A172 (cell line): ENCODE data around the gene IKZF2. TPM values are rescaled to one million over a fixed set of nuclear protein-coding genes. Genes with fewer than 3 reads are reported as not detected.
"Not testable (repeated sequence)": the region's sequence is repeated elsewhere in the genome, so short reads cannot be mapped to it uniquely, and the experiment has no call there.

ENCODE experiments used
- DNase-seq: peaks from one replicate; pipeline ENCODE4 v3.0.0-alpha.2; 2015; ENCODE audit warnings: low spot score
- total RNA-seq: library from RNA; depleted of rRNA; stranded (reverse); fragments of >200 nt; shearing (Covaris generic); gene quantifications from 2 replicates; pipeline ENCODE4 v1.2.3, GENCODE V29; 2014

Gene IKZF2
- total RNA-seq, 1 experiment from 2014 or later, result 1.5 TPM

DNA sequence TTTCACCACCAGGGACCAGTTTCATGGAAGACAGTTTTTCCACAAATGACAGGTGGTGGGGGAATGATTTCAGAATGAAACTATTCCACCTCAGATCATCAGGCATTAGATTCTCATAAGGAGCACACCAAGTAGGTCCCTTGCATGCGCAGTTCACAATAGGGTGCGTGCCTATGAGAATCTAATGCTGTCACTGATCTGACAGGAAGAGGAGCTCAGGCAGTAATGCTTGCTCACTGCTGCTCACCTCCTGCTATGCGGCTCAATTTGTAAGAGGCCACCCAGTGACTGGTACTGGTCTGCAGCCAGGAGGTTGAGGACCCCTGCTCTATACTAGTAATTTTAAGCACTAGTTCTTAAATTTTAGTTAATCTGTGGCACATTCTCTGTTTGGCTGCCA is 107.8 kb downstream of the IKZF2 start:
- no peak for DNase-seq

DNA sequence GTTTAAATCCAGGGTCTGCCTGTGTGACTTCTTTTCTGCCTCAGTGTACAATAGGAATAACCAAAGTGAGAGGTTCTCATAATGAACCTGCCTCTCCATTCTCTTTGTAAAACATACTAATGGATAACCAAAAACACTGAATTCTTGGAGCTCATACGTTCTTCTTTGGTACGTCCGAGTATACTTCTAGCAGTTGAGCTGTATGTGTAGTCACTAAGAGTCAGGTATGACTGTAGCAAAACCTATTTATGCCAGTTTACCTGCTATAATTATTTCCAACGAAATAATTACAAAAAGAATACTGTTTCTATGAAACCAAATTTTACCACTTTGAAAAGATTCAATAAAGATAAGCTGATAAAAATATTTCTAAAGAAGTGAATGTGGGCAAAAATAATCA is 109.2 kb downstream of the IKZF2 start:
- no peak for DNase-seq

DNA sequence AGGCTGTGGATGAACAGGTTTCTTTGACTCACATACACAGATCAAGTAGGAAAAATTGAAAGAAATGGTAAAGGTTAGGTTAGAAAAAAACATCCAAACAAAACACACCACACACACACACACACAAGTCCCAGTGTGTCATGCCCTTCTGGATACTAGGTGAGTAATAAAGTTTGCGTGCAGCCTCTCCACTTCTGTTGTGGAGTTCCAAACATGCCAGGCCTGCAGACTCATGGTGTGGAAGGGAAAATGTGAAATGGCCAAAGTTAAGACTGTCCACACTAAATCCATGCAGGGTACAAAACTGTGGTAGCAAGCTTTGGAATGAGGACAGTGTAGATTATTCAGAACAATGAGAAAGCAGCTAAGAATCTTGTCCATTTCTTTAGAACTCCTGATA is 114.6 kb downstream of the IKZF2 start:
- DNase-seq, result no peak

DNA sequence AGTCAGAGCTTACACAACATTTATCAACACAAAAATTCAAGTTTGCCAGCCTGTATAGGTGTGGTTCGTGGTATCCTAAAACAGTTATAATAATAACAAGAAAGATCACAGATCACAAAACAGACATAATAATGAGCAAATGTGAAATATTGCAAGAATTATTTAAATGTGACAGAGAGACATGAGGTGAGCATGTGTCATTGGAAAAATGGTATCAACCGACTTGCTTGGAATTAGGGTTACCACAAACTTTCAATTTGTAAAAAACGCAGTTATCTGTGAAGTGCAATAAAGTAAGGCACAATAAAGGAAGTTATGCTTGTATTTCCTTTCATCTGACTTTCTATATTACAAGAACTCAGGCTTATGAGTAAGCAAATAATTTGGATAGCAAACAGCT is 116.8 kb downstream of the IKZF2 start:
- no peak for DNase-seq

DNA sequence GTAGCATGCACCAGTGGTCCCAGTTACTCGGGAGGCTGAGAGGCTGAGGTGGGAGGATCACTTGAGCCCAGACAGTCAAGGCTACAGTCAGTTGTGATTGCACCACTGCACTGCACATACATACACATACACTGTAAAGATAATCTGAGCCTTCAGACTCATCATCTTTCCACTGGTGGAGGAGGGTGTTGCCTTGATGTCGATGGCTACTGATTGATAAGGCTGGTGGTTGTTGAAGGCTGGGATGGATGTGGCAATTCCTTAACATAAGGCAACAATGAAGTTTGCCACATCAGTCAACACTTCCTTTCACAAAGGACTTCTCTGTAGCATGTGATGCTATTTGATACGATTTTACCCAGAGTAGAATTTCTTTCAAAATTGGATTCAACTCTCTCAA is 118.8 kb downstream of the IKZF2 start:
- DNase-seq, result no peak

DNA sequence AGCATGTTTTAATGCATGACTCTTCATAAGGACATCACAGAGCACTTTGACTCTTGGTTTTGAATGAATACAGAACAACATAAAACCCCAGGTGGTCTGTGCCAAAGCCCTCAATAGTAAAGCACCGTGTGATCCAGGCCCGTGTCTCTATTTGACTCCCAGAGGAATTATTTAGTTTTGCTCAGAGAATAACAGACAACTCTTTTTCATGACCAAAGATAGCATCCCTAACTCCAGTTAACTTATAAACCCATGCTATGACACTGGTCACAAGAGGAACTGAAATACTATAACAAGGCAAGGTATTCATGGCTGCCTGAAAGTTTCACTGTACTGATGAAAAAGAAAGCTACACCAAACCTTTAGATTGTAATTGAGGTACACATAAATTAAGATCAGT is 128.4 kb downstream of the IKZF2 start:
- DNase-seq, result no peak

DNA sequence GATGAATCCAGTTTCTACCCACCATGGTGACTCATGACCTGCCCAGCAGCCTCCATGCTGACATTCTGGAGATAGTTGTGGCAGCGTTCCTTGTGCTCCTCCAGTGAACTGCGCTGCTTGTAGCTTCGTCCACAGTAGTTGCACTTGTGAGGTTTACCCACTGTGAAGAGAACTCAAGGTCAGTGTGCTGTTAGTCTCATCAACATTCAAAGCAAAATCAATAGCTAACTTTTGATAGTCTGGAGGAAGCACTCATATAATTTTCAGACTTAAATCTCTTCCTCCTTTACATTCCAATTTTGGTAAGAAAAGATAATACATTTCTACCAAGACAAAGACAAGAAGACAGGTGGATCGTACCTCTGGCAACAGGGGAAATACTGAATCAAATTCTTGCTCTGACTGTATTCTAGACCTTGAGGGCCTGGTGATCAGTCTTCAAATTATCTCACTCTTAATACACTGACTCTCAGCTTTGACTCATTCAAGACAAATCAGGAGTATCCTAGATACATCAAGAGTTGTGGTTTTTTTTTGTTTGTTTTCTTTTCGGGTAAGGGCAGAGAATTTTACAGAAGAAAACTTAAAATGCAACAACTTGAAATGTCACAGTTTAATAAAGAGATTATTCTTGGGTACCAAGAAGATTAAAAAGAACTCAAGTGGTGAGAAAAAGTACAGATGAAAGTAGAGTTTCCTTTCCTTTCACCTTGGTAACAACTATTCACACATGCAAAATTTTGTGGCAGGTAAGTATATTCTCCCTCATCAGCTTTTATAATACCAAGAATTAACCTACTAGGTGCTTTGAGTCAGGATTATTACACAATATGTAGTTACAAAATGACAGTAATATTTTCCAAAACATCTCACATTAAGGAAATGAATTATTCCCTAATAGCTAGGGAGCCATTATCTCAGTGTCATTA is 129.2 kb downstream of the IKZF2 start:
- DNase-seq, result peak; percentile 75

DNA sequence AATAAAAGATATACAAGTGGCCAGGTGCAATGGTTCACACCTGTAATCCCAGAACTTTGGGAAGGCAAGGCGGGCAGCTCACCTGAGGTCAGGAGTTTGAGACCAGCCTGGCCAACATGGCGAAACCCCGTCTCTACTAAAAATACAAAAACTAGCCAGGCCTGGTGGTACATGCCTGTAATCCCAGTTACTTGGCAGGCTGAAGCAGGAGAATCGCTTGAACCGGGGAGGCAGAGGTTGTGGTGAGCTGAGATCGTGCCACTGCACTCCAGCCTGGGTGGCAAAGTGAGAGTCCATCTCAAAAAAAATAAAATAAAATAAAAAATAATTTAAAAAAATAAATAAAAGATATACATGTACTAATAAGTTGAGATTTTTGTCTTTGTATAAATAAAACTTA is 130.5 kb downstream of the IKZF2 start:
- DNase-seq, result not testable (repeated sequence)

DNA sequence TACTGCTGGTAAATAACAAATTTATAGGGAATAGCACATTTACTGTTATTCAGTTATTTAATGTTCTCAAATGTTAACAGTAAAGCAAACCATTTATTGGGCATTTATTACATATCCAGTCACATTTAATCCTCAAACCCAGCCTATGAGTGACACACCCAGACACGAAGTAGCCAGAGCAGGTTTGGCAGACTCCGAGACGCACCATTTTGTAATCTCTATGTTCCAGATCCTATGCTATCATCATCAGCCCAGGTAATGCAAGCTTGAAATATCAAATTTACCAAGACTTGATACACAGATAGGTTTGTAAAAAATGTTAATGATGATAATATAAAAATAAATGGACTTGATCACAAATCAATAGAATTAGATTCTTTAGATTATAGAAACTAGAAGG is 131.1 kb downstream of the IKZF2 start:
- DNase-seq, result no peak

DNA sequence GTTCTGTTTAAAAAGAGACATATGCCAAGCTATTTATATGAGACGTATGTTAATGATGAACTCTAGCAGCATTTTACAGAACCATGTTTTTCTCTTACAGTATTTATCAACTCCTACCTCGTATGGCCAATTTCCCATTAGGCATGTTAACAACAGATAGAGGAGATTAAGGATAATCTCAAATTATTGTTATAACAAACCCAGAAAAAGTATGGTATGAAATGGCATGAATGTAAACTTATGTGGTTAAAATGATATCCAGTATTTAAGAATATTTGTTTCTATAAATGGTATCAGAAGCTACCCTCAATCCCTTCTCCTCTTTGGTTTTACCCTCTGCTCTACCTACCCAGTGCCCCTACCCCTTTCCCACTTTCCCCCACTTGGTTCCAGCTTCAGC is 132.0 kb downstream of the IKZF2 start:
- no peak for DNase-seq

DNA sequence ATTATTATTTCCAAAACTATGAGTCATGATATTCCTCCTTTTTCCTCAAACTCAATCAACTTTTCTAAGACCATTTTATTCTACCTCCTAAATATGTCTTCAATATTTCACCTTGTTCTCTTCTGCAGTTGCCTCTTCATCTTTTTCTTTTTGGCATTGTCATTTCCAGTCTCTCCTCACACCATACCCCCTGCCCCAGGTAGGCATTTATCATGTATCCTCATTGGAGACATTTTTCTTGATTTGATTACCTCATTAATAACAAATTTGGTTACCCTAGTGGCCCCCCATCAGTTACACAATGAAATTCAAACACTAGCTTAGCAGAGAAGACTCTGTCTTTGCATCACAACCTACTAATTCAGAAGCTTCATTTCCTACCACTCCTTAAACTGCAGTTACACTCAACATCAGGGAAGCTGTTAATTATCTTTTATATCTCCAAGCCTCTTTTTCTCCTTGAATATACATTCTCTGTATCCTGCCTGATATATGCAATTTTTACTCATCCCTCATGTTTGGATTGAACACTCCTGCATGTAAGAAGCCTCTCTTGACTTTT is 133.0 kb downstream of the IKZF2 start:
- no peak for DNase-seq

DNA sequence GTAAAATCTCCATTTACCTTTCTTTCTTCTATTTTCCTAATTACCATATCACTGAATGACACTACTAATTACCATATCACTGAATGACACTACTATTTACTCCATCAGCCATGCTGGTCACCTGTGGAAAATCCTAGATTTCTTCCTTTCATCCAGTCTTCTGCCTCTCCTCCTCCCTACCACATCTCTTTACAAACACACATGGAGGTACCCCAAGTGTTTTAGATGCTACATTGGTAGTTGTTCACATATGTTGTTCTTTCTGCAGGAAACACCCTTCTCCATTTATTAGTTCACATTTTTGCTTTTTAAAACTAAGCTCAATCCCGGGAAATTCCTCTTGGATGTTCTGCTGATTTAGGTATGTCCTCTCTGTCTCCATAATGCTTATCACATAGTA is 134.0 kb downstream of the IKZF2 start:
- no peak for DNase-seq

DNA sequence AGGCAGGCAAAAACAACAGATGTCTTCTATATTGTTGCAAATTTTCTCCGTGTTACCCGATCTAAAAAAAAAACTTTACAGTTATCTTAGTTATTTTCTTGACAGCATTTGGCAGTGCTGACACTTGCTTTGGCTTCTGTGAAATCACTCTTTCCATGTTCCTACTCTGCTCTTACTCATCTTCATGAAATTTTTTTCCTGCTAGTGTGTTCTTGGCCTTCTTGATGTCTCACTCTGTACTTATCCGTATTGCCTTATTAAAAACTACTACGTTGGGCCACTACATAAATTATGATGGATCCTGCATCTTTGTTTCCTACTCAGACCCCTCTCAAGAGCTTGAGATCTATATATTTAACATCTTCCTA is 134.4 kb downstream of the IKZF2 start:
- DNase-seq, result no peak

DNA sequence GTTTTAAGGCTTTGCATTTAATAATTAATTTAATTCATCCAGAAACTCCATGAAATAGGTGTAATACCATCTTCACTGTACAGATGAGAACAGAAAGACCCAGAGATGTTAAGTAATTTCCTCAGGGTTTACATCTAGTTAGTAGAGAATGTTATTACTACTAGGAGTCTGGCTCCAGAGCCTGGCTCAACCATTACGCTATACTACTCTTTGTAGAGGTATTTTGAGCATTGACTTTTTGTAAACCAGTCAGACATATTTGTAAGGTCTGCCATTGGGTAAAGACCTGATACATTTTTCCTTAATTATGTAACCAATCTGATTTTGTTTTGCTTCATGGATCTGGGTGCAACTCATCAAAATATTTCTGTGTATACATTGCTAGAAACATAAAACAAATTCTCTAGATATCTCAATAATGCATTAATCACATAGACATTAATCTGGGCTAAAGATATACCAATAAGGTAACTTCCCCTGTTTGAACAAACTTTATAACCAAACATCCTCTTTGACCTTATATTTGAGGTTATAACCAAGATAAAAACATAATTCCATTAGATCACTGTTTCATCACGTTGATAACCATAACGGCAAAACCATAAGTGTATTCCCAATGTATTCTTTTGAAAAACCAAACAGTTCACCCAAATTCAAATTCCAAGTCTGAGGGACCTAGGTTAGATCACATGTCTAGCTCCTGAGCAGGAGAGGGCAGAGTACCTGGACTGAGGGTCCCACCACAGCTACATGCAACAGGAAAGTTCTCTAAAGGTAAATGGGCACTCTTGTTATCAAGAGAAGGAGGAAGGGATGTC is 135.0 kb downstream of the IKZF2 start:
- no peak for DNase-seq

DNA sequence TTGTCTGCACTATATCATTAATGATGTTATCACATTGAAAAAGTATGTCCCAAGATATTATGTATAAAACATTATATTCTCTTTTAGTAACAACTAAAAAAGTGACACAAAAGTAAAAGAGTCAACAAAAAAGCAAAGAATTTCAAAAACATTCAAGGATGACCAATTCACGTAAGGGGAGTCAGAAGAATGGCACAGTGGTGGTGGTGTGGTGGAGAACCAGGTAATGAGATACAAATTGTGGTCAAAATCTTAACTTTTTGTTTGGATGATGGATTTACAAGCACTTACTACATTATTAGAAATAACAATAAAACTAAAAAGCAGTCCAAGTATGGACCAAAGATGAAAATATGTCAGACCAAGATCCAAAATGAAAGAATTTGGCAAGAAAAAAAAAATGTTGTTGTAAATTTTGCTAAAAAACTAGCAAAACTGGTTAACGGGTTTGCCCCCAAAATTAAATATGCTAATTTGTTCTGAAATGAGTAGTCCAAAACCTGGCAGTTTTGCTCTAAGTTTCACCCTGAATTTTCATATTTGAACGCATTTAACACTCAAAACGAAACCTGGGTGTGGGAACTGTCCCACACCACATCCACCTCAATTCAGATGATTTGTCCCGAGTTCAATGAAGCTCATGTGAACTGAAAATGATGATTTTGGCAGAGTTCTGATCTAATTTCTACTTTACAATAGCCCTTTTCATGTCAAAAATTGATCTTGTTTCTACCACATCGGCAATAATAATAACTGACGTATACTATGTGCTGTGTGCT is 135.8 kb downstream of the IKZF2 start:
- DNase-seq, result no peak

DNA sequence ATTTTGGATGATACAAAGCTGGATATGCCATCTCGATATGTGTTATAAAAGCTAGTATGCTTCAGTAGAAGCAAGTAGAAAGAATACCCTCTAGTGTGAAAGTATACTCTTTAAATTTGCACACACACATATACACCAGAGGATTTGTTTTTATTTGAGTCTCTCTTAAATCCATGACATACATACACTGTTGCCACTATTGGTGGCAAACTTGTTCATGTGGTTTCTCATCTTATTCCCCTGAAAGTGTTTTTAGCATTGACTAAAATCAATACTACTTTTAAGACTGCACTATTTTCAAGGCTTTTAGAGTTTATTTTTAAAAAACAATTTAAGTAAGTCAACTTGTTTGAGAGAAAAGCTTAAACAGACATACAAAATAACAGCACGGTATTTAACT is 137.4 kb downstream of the IKZF2 start:
- no peak for DNase-seq

DNA sequence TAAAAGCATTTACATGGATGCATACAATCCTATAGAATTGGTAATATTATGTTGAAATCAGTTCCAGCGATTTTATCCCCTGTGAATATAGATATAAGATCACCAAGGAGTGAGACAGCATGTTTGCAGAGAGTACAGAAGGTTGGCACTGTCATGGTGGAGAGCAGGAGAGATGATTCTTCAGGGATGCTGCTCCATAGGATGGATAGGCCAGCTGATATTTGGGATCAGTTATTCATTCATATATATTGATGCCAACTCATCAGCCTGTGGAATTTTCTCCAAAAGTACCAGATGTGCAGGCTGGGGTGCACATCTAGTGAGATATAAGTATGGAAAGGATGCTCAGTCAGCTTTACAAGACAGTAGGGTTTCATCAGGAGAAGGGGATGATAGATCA is 139.9 kb downstream of the IKZF2 start:
- DNase-seq, result no peak

DNA sequence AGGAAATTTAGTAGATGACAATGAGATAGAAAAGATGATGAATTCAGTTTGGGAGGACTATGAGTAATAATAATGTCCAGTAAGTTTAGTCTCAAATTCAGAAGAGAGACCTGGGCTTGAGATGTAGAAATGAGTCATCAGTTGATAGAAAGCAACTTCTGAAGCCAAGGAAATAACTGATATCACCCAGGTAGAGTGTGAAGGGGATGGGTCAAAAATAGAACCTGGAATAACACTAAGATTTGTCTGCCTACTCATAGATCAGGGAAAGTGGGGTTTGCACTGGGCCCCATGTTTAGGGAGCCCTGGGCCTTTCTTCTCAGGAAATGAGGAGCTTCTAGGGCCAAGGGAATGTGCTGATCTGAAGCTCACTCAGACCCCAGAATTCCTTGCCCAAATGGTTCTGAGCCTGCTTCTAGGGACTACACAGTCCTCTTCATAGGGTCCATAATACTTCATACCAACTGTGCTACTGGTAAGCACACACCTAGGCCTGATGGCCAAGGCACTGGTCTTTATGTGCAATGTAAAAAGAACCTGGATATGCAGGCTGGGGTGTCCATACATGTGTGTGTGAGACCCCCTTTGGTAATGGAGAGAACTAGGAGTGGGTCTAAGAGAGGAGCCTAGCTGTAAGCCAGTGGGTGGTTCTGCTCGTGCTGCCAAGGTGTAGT is 141.2 kb downstream of the IKZF2 start:
- no peak for DNase-seq

DNA sequence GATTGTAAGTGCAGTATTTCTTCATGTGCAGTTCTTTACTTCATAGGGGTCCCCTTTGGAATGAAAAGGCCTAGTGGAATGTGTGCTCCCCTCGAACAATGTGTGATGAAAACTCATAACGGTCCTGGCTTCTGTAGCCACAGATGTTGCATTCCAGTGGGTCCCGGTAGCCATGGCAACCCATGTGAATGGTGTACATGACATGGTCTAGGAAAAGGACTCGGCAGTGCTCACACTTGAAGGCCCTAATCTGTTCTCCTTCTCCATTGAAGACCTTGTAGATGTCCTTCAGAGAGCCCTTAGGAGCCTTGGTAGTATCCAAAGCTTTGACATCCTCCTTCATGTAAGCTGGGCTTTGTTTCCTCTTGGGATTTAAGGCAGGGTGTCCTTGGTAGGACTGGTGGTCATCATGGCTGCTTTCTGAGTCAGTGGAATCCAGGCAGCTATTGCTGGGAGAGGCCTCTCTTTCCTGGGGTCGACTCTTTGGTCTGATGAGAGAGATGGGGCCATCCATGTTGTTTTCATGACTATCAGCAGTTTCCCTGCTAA is 144.0 kb downstream of the IKZF2 start:
- DNase-seq, result no peak

DNA sequence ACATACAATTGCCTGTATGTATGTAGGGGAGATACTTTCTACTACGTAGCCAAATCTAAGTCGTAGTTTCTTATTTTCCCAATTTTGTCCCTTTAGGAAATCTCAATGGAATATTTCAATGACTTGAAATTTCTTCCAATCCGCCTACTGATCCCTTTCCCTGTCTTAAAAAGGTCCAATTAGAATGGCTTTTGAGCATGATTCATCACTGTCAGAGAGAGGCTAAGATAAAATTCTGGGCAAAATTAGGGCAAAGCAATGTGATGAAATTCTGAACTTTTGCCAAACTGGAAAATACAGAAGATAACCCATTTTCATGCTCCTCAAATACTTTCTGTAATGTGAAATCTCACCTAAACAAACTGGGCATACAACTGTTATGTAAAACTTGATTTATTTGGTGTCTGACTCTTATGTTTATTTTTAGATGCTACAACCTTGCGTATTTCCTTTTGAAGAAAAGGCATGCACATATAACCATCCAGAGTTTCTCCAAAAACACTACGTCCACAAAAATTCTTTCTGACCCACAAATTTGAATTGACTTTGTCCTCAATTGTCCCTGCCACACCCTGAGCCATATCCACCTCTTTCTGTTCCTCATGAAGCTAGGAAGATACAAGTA is 147.1 kb downstream of the IKZF2 start:
- no peak for DNase-seq

DNA sequence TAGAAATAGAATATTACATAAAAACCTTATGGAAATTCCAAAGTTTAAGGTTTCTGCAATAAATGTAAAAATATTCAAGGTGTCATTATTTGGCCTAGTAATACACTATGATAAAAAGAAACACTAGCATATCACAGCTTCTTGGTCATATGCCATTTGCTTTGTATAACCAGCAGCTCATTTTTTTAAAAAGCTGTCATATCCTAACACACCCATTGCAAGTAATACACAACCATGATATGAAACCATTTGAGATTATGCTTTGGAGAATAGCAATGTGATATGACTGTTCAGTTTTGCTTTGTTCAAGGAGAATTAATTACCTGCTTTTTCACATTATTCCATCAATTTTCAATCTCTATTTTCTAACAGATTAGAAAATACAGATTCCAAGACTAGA is 149.0 kb downstream of the IKZF2 start:
- no peak for DNase-seq
